ENCODE results near the gene CELF4.

CELF4 gene

GRCh38 chr18:37509600-37509999 lies 56.0 kb downstream of the CELF4 start:
- H3K27ac ChIP-seq (ENCODE audit: low read depth, low read length), result no peak overlapping the region
- H4K20me1 ChIP-seq (ENCODE audit: control insufficient read depth, insufficient read depth, low read depth, low read length), result no peaks in the 10 kb centered on the region
- no peaks in the 10 kb centered on the region for H3K9me3 ChIP-seq (ENCODE audit: control insufficient read depth, insufficient read depth, low read length)
- no peak overlapping the region for H3K4me2 ChIP-seq (ENCODE audit: low read length)
- H3K27me3 ChIP-seq (ENCODE audit: control insufficient read depth, low read length), result no peaks in the 10 kb centered on the region
- no peaks in the 10 kb centered on the region for H3K9me2 ChIP-seq (replicated peaks; ENCODE audit: control insufficient read depth, low read length)
- no peaks in the 10 kb centered on the region for H3K79me2 ChIP-seq (ENCODE audit: control insufficient read depth, low read length)
- no peaks in the 10 kb centered on the region for H3K4me1 ChIP-seq (ENCODE audit: control insufficient read depth, low read length)
- H3F3A ChIP-seq (ENCODE audit: control insufficient read depth, insufficient read depth), result no peaks in the 10 kb centered on the region
- no peak overlapping the region for H3K4me3 ChIP-seq (ENCODE audit: low read length)
- no peaks in the 10 kb centered on the region for H3K36me3 ChIP-seq (ENCODE audit: control insufficient read depth, low read length)
- TF ChIP-seq EZH2phosphoT487 (IDR thresholded peaks at IDR 0.05; ENCODE audit: borderline replicate concordance, low read length), result no peak
- TF ChIP-seq, protein P1, sequence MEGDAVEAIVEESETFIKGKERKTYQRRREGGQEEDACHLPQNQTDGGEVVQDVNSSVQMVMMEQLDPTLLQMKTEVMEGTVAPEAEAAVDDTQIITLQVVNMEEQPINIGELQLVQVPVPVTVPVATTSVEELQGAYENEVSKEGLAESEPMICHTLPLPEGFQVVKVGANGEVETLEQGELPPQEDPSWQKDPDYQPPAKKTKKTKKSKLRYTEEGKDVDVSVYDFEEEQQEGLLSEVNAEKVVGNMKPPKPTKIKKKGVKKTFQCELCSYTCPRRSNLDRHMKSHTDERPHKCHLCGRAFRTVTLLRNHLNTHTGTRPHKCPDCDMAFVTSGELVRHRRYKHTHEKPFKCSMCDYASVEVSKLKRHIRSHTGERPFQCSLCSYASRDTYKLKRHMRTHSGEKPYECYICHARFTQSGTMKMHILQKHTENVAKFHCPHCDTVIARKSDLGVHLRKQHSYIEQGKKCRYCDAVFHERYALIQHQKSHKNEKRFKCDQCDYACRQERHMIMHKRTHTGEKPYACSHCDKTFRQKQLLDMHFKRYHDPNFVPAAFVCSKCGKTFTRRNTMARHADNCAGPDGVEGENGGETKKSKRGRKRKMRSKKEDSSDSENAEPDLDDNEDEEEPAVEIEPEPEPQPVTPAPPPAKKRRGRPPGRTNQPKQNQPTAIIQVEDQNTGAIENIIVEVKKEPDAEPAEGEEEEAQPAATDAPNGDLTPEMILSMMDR (IDR thresholded peaks at IDR 0.05; ENCODE audit: low read depth, low read length, poor library complexity, severe bottlenecking), result no peak

GRCh38 chr18:37508207-37508606 lies 57.4 kb downstream of the CELF4 start:
- H3K79me2 ChIP-seq (ENCODE audit: control insufficient read depth, low read length), result no peaks in the 10 kb centered on the region
- TF ChIP-seq, protein P1 (IDR thresholded peaks at IDR 0.05; ENCODE audit: low read depth, low read length, poor library complexity, severe bottlenecking), result no peak
- TF ChIP-seq EZH2phosphoT487 (IDR thresholded peaks at IDR 0.05; ENCODE audit: borderline replicate concordance, low read length), result no peak

DNA sequence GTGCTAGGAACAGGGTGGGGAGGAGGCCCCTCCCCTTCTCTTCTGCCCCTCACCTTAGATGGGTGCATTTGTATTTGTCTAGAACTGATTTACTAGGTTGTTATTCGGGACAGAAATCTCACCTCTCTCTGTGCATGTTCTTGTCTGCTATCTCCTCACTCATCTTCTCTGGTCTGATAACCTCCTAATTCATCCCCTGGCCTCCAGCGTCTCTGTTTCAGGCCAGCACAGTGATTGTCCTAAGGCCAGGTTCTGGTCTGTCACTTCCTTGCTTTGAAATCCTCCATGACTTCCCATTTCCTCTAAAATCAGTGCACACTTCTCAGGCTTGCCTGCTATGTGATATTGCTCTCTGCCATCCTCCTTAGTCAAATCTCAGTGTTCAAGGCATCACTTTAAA lies 58.4 kb downstream of the CELF4 start:
- Histone ChIP-seq H3K27ac (ENCODE audit: low read depth, low read length) (no peak overlapping the region), H3K27me3 (ENCODE audit: control insufficient read depth, low read length) (no peaks in the 10 kb centered on the region), H3K4me3 (ENCODE audit: low read length) (no peak overlapping the region), H3K9me2 (replicated peaks; ENCODE audit: control insufficient read depth, low read length) (no peaks in the 10 kb centered on the region), H3K9me3 (ENCODE audit: control insufficient read depth, insufficient read depth, low read length) (no peaks in the 10 kb centered on the region), H3F3A (ENCODE audit: control insufficient read depth, insufficient read depth) (no peaks in the 10 kb centered on the region), H3K36me3 (ENCODE audit: control insufficient read depth, low read length) (no peaks in the 10 kb centered on the region), H4K20me1 (ENCODE audit: control insufficient read depth, insufficient read depth, low read depth, low read length) (no peaks in the 10 kb centered on the region), H3K4me2 (ENCODE audit: low read length) (no peak overlapping the region), H3K79me2 (ENCODE audit: control insufficient read depth, low read length) (no peaks in the 10 kb centered on the region), H3K4me1 (ENCODE audit: control insufficient read depth, low read length) (no peaks in the 10 kb centered on the region)
- TF ChIP-seq, protein P1 (IDR thresholded peaks at IDR 0.05; ENCODE audit: low read depth, low read length, poor library complexity, severe bottlenecking), result no peak
- no peak for TF ChIP-seq EZH2phosphoT487 (IDR thresholded peaks at IDR 0.05; ENCODE audit: borderline replicate concordance, low read length)

More at GRCh38 chr18:37508207-37508606, 57.4 kb downstream of the CELF4 start:
- Histone ChIP-seq H3K9me3 (ENCODE audit: control insufficient read depth, insufficient read depth, low read length) (no peaks in the 10 kb centered on the region), H4K20me1 (ENCODE audit: control insufficient read depth, insufficient read depth, low read depth, low read length) (no peaks in the 10 kb centered on the region), H3K27me3 (ENCODE audit: control insufficient read depth, low read length) (no peaks in the 10 kb centered on the region), H3K9me2 (replicated peaks; ENCODE audit: control insufficient read depth, low read length) (no peaks in the 10 kb centered on the region), H3K4me1 (ENCODE audit: control insufficient read depth, low read length) (no peaks in the 10 kb centered on the region), H3F3A (ENCODE audit: control insufficient read depth, insufficient read depth) (no peaks in the 10 kb centered on the region), H3K4me2 (ENCODE audit: low read length) (no peak overlapping the region), H3K4me3 (ENCODE audit: low read length) (no peak overlapping the region), H3K27ac (ENCODE audit: low read depth, low read length) (no peak overlapping the region), H3K36me3 (ENCODE audit: control insufficient read depth, low read length) (no peaks in the 10 kb centered on the region)

- H3K79me2 ChIP-seq (ENCODE audit: control insufficient read depth, low read length), result no peaks in the 10 kb centered on the region
- H3K36me3 ChIP-seq (ENCODE audit: control insufficient read depth, low read length), result no peaks in the 10 kb centered on the region
- H3K4me2 ChIP-seq (ENCODE audit: low read length), result no peak overlapping the region
- no peaks in the 10 kb centered on the region for H3K27me3 ChIP-seq (ENCODE audit: control insufficient read depth, low read length)
- H3K9me3 ChIP-seq (ENCODE audit: control insufficient read depth, insufficient read depth, low read length), result no peaks in the 10 kb centered on the region
- no peak overlapping the region for H3K4me3 ChIP-seq (ENCODE audit: low read length)
- no peaks in the 10 kb centered on the region for H3F3A ChIP-seq (ENCODE audit: control insufficient read depth, insufficient read depth)
- no peak overlapping the region for H3K27ac ChIP-seq (ENCODE audit: low read depth, low read length)
- TF ChIP-seq, protein P1 (IDR thresholded peaks at IDR 0.05; ENCODE audit: low read depth, low read length, poor library complexity, severe bottlenecking), result no peak
- TF ChIP-seq EZH2phosphoT487 (IDR thresholded peaks at IDR 0.05; ENCODE audit: borderline replicate concordance, low read length), result no peak
- H4K20me1 ChIP-seq (ENCODE audit: control insufficient read depth, insufficient read depth, low read depth, low read length), result no peaks in the 10 kb centered on the region
- H3K9me2 ChIP-seq (replicated peaks; ENCODE audit: control insufficient read depth, low read length), result no peaks in the 10 kb centered on the region
- H3K4me1 ChIP-seq (ENCODE audit: control insufficient read depth, low read length), result no peaks in the 10 kb centered on the region
These were observed 59.6 kb downstream of the CELF4 start for GRCh38 chr18:37506001-37506400.
